GM12873 (cell line): ENCODE results near the gene KAT2A.

ENCODE experiments used
- TF ChIP-seq, protein P1 (sequence below): IDR thresholded peaks from 2 replicates; pipeline ENCODE4 v1.5.1; 2012; ENCODE audit warnings: low read depth, mild to moderate bottlenecking, moderate library complexity, low read length, control low read depth; ENCODE audit not compliant: insufficient read depth; ENCODE audit errors: missing control alignments

KAT2A gene

DNA sequence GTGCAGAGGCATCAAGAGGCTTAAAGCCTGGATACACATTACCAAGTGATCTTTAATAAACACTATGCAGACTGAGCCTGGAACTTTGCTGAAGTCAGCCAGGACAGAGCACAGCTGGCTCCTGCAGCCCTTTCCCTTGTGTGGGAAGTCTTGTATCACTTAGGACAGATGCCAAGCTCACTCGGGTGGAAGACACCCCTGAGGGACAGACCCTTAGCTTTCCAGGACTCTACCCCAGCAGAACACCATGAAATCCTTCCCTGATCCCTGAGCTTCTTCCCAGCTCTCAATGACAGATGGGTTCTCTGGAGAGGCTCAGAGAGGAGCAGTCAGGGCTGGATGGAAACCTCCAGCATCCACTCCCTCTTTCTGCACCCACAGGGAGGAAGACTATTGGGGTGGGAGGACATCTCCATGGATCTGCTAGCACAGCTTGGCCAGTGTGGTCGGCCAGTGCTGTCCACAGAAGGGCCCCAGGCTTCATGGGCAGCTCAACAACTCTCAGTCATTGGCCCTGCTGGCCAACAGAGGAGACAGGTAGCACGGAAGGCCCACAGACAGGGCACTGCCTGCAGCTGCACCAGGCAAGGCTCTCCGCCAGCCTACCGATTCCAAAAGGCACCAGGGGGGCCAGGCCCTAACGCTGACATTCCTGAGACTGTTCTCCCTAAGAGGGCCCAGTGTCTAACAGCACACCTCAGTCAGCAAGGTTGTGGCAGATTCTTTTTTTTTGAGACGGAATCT, 17.8 kb upstream of the KAT2A start:
- TF ChIP-seq, protein P1, sequence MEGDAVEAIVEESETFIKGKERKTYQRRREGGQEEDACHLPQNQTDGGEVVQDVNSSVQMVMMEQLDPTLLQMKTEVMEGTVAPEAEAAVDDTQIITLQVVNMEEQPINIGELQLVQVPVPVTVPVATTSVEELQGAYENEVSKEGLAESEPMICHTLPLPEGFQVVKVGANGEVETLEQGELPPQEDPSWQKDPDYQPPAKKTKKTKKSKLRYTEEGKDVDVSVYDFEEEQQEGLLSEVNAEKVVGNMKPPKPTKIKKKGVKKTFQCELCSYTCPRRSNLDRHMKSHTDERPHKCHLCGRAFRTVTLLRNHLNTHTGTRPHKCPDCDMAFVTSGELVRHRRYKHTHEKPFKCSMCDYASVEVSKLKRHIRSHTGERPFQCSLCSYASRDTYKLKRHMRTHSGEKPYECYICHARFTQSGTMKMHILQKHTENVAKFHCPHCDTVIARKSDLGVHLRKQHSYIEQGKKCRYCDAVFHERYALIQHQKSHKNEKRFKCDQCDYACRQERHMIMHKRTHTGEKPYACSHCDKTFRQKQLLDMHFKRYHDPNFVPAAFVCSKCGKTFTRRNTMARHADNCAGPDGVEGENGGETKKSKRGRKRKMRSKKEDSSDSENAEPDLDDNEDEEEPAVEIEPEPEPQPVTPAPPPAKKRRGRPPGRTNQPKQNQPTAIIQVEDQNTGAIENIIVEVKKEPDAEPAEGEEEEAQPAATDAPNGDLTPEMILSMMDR: no peak

DNA sequence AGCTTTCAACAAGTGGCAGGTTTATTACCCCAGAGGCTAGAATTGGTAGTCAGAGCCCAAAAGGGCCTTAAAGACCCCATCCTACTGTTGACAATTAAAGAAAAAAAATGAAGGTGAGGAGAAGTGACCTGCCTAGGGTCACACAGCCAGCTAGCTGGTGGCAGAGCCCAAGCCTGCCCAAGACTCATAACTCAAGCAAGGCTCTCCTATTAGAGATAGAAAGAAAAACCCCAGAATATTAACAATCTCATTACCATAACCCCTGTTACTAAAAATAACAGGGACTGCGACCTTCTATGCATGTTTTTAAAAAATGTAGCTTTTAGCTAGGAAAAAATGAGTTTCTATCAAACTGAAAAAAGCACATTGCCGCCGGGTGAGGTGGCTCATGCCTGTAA, 15.5 kb upstream of the KAT2A start:
- TF ChIP-seq, protein P1: no peak

GRCh38 chr17:42135664-42136653, 14.8 kb upstream of the KAT2A start:
- TF ChIP-seq, protein P1: no peak

DNA sequence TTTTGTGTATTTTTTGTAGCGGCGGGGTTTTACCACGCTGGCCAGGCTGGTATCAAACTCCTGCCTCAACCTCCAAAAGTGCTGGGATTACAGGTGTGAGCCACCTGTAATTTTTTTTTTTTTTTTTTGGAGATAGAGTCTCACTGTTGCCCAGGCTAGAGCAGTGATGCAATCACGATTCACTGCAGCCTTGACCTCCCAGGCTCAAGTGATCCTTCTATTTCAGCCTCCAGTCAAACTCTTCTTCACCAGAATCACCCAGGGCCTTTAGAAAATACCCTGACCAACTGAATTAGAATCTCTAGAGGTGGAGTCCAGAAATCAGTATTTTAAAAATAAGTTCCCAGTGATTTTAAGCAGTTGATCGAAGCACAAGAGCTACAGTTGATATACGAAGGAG, 14.0 kb upstream of the KAT2A start:
- TF ChIP-seq, protein P1: no peak

GRCh38 chr17:42133461-42134041, 12.4 kb upstream of the KAT2A start:
- TF ChIP-seq, protein P1: no peak

DNA sequence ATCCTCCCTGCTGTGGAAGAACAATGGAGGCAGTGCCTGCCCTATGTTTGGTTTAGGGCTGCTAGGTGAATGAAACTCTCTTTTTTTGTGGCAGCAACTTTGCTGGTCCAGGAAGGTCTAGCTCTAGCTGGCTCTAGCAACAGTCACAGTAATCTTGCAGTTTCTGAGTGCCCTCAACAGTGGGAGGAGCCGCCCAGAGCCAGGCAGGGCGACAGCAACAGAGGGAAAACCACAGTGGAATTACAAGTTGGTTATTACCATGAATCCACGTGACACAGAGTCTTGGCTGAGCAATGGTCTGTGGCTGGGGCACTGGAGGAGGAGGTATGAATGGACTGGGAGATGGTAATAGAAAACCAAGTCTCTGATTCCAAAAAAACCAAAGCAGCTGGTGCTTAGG, 11.8 kb upstream of the KAT2A start:
- TF ChIP-seq, protein P1: no peak

DNA sequence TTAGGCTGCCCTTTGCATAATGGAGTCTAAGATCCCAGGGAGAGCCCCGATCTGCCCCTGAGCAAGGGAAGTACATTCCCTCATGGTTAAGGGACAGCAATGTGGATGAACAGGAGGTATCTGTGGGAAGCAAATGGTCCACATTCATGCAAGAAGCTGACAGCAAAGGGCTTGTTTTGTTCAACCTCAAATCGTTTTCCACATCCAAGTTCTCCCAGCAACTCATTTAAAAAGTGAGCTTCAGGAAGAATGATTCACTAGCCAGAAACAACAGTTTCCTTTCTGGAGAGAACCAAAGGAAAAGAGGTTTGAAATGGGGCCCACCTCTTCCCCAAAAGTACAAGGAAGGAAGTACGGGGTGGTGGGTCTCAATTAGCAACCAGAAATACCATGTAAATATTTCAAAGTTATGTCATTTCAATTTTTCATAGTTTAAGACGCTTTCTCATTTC, 10.8 kb upstream of the KAT2A start:
- TF ChIP-seq, protein P1: no peak
